Non-pigmented ciliary epithelial cell (primary cell): Measurements from ENCODE around the gene UBE2B.
"Not testable (repeated sequence)": the region's sequence is repeated elsewhere in the genome, so short reads cannot be mapped to it uniquely, and the experiment has no call there.

ENCODE experiments used
- DNase-seq: peaks from one replicate; pipeline ENCODE4 v3.0.0-alpha.2; 2010; ENCODE audit warnings: low read depth

Gene UBE2B

DNA sequence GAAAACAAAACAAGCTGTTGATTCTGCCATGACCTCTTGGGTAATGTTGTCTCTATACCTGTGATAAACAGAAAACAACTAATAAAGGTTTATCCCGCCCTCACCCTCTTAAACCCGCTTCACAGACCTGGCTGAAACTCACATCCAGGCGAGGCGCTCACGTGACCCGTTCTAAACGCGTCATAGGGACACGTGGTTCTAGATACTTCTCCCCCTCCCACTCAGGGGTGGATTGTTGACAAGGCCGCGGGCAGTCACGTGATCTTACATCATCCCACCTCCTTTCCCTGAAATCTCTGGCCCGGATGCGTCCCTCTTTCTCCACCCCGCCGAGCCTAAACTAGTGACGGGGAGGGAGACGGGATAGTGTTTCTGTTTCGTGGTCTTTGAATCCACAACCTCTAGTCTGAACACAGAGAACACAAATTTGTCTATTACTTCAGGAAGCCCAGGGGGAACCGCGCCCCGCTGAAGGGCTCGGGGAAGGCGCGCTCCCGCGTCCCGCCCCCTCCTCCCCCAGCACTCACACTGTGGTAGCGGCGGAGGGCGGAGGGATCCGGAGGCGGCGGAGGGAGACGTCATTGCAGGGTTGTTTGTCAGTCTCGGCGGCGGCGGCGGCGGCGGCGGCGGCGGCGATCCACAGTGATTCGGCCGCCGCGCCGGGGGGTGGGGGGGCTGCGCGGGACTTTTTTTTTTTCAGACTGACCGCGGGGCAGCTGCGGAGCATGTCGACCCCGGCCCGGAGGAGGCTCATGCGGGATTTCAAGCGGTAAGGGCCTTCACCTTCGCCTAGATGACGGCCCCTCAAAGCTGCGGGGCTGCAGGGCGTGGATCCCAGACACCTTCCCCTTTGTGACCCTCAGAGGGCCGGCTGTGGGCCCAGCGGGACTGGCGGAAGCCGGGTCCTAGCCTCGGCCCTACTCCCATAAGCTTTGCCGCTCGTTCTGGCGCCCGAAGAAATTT is at the start of gene UBE2B:
Gene UBE2B (plus strand): TSS at position 699 of the 963 bp plus-strand sequence. CDS start 27 bp downstream, at position 726.
- DNase-seq, result peak; percentile 100

DNA sequence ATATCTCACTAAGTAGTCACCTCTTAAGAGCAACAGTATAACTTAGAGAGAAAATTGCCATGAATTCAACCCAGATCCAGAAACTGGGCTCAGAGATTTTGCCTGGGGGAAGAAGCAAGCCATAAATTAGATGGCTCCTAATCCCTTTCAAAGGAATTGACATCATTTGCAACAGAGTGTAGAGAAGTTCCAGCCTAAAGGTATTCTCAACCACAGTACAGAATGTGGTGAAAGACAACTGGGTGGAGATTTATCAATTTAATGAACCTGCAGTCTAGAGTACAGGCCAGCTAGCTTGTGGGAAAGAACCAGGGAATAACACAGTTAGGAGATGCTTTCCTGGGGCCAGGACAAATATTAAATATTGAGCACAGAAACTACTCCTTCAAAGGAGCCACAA is 44.0 kb upstream of the UBE2B start:
- DNase-seq, result no peak

DNA sequence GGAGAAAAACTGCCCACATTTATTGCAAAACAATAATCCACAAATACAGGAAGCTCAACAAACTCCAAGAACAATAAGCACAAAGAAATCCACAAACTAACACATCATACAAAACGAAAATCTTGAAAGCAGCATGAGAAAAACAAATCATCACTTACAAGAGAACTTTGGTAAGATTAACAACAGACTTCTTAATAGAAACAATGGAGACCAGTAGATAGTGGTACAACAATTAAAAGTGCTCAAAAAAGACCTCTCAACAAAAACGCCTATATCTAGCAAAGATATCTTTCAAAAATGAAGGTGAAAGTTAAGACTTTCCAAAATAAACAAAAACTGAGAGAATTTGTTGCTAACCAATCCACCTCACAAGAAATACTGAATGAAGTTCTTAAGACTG is 42.8 kb upstream of the UBE2B start:
- DNase-seq, result no peak

DNA sequence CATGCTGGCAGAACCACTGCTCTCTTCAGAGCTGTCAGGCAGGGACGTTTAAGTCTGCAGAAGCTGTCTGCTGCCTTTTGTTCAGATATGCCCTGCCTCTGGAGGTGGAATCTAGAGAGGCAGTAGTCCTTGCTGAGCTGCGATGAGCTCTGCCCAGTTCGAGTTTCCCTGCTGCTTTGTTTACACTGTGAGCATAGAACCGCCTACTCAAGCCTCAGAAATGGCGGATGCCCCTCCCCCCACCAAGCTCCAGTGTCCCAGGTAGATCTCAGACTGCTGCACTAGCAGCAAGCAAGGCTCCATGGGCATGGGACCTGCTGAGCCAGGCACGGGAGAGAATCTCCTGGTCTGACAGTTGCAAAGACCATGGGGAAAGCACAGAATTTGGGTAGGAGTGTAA is 34.5 kb upstream of the UBE2B start:
- not testable (repeated sequence) for DNase-seq

DNA sequence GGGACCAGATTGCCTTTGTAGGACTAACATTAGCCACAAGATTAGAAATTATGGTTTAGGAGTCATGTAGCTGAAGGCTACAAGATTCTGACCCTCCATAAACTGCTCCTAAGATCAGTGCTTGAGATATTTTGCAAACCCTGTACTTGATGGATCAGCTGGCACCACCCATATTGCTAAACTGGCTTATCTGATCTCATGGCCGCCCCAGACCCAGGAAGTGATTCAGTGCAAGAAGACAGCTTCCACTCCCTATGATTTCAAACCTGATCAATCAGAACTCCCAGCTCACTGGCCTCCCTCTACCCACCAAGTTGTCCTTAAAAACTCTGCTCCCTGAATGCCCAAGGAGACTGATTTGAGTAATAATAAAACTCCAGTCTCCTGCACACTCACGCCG is 27.9 kb upstream of the UBE2B start:
- not testable (repeated sequence) for DNase-seq

DNA sequence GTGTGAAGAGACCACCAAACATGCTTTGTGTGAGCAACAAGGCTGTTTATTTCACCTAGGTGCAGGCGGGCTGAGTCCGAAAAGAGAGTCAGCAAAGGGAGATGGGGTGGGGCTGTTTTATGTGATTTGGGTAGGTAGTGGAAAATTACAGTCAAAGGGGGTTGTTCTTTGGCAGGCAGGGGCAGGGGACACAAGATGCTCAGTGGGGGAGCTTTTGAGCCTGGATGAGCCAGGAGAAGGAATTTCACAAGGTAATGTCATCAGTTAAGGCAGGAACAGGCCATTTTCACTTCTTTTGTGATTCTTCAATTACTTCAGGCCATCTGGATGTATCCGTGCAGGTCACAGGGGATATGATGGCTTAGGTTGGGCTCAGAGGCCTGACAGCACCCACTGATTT is 25.9 kb upstream of the UBE2B start:
- not testable (repeated sequence) for DNase-seq

DNA sequence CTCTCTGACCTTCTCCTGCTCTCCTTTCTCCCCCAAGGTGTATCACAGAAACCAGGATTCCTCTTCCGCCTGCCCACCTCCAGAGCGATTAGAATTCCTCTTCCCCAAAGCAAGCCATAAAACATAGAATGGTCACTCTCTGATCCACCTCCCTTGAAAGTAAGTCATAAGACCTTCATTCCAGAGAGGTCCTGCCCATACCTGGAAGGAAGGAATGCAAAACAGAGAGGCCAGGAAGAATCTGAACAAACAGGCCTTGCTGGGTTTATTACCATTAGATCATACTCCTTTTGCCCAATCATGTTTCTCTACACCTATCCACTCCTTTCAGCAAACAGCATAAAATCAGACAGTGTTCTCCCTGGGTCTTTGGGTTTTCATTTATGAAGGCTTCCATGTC is 25.4 kb upstream of the UBE2B start:
- no peak for DNase-seq

DNA sequence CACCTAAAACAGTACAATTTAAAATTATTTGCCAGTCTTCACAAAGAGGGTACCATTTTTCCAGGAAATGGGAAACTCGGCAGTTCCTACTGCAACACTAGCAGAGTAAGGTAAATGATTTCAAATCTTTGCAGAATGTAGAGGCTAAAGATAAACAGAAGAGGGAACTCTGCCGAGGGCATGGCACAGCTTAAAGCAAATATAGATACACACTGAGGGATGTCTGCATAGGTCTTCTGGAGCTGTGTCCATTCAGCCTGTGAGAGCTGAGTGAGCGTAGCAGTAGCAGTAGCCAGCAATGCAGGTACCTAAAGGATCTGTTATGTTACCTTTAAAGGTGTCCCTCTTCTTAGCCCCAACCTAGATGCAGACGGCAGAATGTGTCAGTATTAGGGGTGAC is 21.9 kb upstream of the UBE2B start:
- no peak for DNase-seq

DNA sequence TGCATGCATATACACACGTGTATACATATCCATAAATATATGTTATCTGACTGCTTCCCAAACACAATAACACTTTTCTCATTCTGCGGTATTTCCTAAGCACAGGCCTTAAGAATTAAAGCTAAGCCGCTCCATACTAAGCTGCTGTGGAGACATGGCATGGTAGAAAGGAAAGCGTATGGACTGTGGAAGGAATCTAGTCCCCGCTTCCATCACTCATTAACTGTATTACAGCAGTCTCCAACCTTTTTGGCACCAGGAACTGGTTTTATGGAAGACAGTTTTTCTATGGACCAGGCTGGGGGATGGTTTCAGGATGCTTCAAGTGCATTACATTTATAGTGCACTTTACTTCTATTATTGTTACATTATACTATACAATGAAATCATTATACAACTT is 15.7 kb upstream of the UBE2B start:
- DNase-seq, result no peak

DNA sequence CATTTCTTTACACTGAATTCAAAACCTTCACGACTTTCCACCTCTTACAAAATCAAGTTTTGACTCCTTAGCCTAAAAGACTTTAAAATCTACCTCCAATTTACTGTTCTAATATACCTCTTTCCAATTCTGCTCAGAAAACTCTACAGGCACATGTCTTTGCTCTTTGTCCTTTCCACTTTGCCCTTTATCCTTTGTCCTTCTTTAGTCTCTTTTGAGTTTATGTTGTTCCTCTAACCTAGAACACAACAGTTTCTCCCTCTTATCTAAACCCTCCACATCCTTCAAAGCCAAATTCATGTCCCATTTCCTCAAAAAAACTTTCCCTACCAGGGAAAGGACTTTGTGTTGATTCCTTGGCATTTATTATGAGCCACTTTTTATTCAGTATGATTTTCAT is 5.8 kb upstream of the UBE2B start:
- no peak for DNase-seq

DNA sequence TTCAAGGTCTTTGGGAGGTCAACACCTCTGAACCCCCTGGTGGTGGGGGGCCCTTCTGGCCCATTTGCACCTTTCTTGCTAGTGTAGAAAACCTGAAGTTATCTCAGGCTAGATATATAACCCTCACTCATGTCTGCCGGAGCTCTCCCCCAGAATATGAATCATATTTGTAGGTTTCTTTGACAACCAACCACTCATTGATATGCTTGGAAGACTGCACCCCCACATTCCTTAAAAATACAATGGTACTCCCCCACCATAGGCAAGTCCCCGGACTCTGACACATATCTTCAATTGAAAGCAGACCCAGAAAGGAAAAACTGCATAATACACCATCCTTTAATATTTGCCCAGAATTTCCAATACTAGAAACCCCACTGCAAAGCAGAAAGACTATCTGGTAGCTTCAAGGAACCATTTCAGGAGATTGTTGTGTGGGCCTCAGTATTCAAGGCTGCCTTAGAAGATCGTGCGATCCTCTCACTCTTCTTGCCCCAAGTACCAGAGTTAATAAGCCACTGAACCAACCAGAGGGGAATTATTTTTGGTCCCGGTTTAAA is 978 bp upstream of the UBE2B start:
- DNase-seq, result no peak

DNA sequence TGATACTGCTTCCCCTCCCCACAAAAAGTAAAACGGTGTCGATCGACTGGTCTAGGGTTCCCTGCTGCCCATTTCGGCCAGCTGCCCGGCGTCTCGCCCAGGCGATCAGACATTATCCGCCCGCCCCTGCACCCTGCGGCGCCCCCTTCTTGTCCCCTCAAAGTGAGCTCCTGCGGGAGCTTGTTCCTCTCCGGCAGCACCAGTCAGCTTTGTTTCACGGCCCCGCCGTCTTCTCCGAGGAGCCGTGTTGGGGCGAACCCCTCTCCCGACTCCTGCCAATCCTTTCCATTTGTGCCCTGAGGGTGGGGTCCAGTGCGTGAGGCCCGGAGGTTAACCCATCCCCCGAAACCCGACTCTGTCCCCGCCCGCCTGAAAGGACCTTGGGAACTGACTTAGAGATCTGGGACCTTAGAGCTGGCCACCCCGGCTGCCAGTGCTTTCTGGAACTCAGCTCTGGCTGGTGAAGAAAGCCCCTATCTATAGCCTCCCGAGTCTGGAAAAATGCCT is 518 bp downstream of the UBE2B start:
- DNase-seq, result no peak

DNA sequence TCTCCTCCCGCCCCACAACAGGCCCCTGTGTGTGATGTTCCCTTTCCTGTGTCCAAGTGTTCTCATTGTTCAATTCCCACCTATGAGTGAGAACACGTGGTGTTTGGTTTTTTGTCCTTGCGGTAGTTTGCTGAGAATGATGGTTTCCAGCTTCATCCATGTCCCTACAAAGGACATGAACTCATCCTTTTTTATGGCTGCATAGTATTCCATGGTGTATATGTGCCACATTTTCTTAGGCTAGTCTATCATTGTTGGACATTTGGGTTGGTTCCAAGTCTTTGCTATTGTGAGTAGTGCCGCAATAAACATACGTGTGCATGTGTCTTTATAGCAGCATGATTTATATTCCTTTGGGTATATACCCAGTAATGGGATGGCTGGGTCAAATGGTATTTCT is 2.3 kb downstream of the UBE2B start:
- not testable (repeated sequence) for DNase-seq

DNA sequence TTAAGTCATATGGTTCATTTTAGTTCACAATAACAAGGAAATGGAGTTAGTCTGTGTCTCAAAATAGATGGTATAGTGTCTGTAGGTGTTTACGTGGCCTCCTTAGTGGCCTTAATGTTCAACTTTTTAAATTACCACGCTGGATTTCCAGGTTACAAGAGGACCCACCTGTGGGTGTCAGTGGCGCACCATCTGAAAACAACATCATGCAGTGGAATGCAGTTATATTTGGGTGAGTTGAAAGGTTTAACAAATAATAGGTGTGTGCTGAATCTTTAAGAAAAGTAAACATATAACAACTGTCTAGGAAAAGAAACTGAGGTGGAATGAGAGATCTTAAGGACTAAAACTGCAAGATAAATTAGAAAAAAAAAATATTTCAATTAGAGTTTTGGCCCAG is 2.9 kb downstream of the UBE2B start:
- DNase-seq, result no peak

DNA sequence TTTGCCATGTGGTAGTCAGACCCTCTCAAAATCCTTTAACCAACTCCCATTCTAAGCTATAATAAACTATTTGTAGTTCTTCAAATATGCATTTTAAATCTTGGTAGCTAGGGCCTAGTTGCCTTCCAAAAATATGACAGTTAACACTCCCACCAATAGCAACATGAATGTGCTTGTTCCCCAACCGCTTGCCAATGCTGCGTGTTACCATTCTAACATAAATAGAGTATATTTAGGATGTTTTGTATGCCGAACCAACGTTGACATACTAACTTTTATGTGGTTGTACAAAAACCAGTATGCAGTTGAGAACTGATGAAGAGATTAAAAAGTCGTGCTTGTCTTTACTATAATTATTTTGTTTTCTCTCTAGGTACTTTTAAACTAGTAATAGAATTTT is 9.0 kb downstream of the UBE2B start:
- no peak for DNase-seq

DNA sequence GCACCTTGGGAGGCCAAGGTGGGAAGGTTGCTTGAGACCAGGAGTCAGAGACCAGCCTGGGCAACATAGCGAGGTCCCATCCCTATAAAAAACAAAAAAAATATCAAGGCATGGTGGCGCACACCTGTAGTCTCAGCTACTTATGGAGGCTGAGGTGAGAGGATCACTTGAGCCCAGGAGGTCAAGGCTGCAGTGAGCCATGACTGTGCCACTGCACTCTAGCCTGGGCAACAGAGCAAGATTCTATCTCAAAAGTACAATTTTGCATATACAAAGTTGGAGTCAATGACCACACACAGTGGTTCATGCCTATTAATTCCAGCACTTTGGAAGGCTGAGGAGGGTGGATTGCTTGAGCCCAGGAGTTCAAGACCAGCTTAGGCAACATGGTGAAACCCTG is 10.8 kb downstream of the UBE2B start:
- not testable (repeated sequence) for DNase-seq

DNA sequence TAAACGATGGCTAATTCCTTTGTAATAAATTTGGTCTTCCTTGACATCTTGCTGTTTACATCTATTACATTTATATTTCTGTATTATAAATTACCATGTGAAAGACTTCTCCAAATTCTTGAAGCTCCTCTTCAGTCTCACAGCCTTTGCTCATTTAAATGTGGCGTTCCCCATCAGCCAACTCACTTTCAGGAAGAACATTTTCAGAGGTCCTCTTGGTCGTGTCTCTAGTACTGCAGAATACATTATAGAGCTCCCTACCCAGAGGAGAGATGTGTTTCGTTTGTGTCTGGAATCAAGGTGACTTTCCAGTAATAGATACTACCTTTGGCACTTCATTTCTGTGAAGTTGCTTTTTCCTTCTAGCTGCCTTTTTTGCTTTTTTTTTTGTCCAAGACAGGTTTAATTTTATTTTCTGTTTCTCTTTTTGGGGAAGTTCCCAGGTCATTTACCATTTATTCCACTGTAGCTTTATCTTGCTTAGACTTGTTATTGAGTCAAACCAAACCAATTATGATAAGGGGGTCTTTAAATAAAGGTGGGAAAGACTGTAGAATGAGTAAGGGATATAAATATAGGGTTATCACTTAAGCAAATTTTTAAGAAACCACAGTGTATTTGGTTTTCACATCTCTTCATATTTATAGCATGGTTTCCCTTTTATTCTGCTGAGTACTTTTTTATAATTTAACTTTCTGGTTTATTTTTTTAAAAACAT is 12.8 kb downstream of the UBE2B start:
- no peak for DNase-seq

DNA sequence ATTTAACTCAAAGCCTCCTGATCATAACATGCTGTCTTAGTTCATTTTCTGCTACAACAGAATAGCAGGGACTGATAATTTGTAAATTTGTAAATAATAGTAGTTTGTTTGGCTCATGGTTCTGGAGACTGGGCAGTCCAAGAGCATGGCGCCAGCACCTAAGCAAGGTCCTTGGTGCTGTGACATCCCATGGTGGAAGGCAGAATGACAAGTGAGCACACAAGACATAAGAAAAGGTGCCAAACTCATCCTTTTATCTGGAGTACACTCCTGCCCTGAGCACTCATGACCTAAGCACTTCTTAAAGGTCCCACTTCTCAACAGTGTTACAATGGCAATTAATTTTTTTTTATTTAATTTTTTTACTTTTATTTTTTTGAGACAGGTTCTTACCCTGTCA is 16.1 kb downstream of the UBE2B start:
- no peak for DNase-seq

DNA sequence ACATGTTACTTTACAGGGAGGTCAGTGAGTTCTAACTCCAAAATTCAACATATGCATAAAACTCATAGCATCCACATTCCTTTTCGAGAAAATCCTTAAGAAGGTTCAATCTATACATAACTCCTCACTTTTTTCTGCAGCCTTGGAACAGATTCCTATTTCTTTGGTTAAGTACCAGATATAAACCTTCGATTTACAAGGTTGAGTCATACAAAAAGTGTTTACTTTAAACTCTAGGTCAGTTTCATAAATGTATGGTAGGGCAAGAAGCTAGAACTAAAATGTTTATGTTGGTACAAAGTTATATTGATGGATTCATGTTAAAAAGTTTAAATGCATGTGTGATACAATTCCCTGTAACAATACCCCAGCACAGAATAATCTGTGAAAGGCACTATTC is 20.9 kb downstream of the UBE2B start:
- DNase-seq, result no peak

DNA sequence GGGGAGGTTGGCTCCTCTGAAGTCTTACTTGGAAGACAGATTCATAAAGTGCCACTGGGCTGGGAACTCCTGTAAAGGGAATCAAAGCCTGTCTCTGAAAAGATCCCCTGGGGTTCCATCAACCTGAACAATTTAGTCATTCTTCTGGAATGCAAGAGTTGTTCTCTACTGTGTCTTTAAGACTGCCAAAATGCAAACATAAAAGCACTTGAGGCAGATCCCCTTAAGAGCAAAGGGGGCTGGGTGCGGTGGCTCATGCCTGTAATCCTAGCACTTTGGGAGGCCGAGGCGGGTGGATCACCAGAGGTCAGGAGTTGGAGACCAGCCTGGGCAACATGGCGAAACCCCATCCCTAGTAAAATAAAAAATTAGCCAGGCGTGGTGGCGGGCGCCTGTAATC is 23.6 kb downstream of the UBE2B start:
- no peak for DNase-seq

DNA sequence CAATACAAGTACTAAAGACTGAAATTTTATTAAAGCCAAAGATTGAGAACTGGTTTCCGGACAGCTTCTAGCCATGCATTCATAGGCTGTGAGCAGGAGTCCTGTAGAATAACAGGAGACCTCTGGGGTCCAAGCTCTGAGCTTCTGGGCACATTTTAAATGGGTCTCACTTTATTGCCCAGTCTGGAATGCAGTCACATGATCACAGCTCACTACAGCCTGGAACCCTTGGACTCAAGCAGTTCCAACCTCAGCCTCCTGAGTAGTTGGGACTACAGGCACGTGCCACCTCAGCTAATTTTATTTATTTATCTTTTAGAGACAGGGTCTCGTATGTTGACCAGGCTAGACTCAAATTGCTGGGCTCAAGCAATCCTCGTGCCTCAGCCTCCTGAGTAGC is 24.9 kb downstream of the UBE2B start:
- DNase-seq, result no peak

DNA sequence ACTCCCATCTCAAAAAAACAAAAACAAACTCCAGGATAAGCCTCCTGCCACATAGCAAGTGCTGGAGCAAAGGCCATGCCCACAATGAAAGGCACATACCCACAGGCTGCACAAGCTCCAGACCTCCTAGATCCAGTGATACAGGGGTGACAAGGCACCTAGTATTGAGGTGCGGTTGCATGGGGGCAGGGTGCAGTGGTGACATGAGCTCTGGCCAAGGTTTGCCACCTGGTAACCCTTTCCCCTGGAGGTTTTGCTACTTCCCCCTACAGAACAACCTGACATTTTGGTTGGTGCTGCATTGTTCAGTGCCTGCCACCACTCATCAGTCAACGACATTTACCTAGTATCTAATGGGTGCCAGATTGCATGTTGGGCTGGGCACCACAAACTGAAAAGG is 25.8 kb downstream of the UBE2B start:
- no peak for DNase-seq
